IgD-negative memory B cell (primary cell): ENCODE results near the gene TSNAXIP1. TPM values are rescaled to one million over a fixed set of nuclear protein-coding genes. Genes with fewer than 3 reads are reported as not detected.
"Not testable (repeated sequence)": the region's sequence is repeated elsewhere in the genome, so short reads cannot be mapped to it uniquely, and the experiment has no call there.

ENCODE experiments used
- H3K27ac Mint-ChIP-seq, 3 donors: one replicate each; pipeline ENCODE4 v1.8.0; 2020 to 2022; ENCODE audit warnings: mild to moderate bottlenecking in 3 of 3, mixed read lengths in 3 of 3, moderate library complexity in 1 of 3
- H3K27me3 Mint-ChIP-seq: one replicate; pipeline ENCODE4 v1.8.0; 2021; ENCODE audit warnings: mixed read lengths
- H3K36me3 Mint-ChIP-seq: one replicate; pipeline ENCODE4 v1.8.0; 2020; ENCODE audit warnings: mild to moderate bottlenecking, mixed read lengths
- H3K4me1 Mint-ChIP-seq, 3 donors: one replicate each; pipeline ENCODE4 v1.8.0; 2020 to 2022; ENCODE audit warnings: mixed read lengths in 3 of 3, mild to moderate bottlenecking in 1 of 3
- H3K4me3 Mint-ChIP-seq, 4 donors: one replicate each; pipeline ENCODE4 v1.8.0; 2020 to 2022; ENCODE audit warnings: mild to moderate bottlenecking in 4 of 4, mixed read lengths in 4 of 4, moderate library complexity in 3 of 4
- H3K9me3 Mint-ChIP-seq, 3 donors: one replicate each; pipeline ENCODE4 v1.8.0; 2020 to 2021; ENCODE audit warnings: mixed read lengths in 3 of 3, mild to moderate bottlenecking in 1 of 3
- polyA plus RNA-seq: library from polyadenylated mRNA; unstranded; fragments of 300-500 nt; fragmentation: Illumina TruSeq; gene quantifications from one replicate; pipeline ENCODE4 v1.2.3, GENCODE V29; 2021

TSNAXIP1 gene
- polyA plus RNA-seq, 1 donor from 2014 or later, result not detected

- H3K27me3 Mint-ChIP-seq, result no peaks in the 10 kb centered on the region
- H3K9me3 Mint-ChIP-seq, result no peaks in the 10 kb centered on the region
- H3K4me3 Mint-ChIP-seq, result no peak overlapping the region
- H3K36me3 Mint-ChIP-seq, result no peaks in the 10 kb centered on the region
- no peak overlapping the region for H3K27ac Mint-ChIP-seq
- H3K4me1 Mint-ChIP-seq, result peaks cover 19 to 22% (median 22%) of the 10 kb centered on the region in 3 donors
Observed at GRCh38 chr16:67853670-67854069, 47.0 kb downstream of the TSNAXIP1 start.

- peaks cover 15 to 19% (median 18%) of the 10 kb centered on the region in 3 donors for H3K4me1 Mint-ChIP-seq
- H3K4me3 Mint-ChIP-seq, result no peak overlapping the region
- no peaks in the 10 kb centered on the region for H3K27me3 Mint-ChIP-seq
- no peaks in the 10 kb centered on the region for H3K9me3 Mint-ChIP-seq
- no peak overlapping the region for H3K27ac Mint-ChIP-seq
- no peaks in the 10 kb centered on the region for H3K36me3 Mint-ChIP-seq
Observed at GRCh38 chr16:67855789-67856188, 49.1 kb downstream of the TSNAXIP1 start.

GRCh38 chr16:67856927-67857546 is 50.3 kb downstream of the TSNAXIP1 start:
- Mint-ChIP-seq H3K4me3 (peak overlapping the region in 1 of 4 donors; percentile 49), H3K27me3 (no peaks in the 10 kb centered on the region), H3K4me1 (peaks cover 20 to 26% (median 21%) of the 10 kb centered on the region in 3 donors), H3K27ac (peak overlapping the region in 2 of 3 donors; percentile 10 to 76), H3K36me3 (no peaks in the 10 kb centered on the region), H3K9me3 (no peaks in the 10 kb centered on the region)

GRCh38 chr16:67857547-67858233 is 51.0 kb downstream of the TSNAXIP1 start:
- Mint-ChIP-seq H3K36me3 (no peaks in the 10 kb centered on the region), H3K27ac (peak overlapping the region in 1 of 3 donors; percentile 76), H3K4me1 (peaks cover 20 to 26% (median 21%) of the 10 kb centered on the region in 3 donors), H3K4me3 (no peak overlapping the region), H3K9me3 (no peaks in the 10 kb centered on the region), H3K27me3 (no peaks in the 10 kb centered on the region)

GRCh38 chr16:67858500-67858899 is 51.8 kb downstream of the TSNAXIP1 start:
- no peak overlapping the region for H3K4me3 Mint-ChIP-seq
- no peaks in the 10 kb centered on the region for H3K9me3 Mint-ChIP-seq
- no peaks in the 10 kb centered on the region for H3K36me3 Mint-ChIP-seq
- peak overlapping the region in 2 of 3 donors; percentile 17 to 67 for H3K27ac Mint-ChIP-seq
- H3K4me1 Mint-ChIP-seq, result peaks cover 20 to 26% (median 21%) of the 10 kb centered on the region in 3 donors
- no peaks in the 10 kb centered on the region for H3K27me3 Mint-ChIP-seq

GRCh38 chr16:67860589-67861398 is 54.1 kb downstream of the TSNAXIP1 start:
- H3K4me1 Mint-ChIP-seq, result peaks cover 16 to 26% (median 18%) of the 10 kb centered on the region in 3 donors
- H3K27ac Mint-ChIP-seq, result peak overlapping the region in 1 of 3 donors; percentile 48
- no peaks in the 10 kb centered on the region for H3K27me3 Mint-ChIP-seq
- H3K4me3 Mint-ChIP-seq, result no peak overlapping the region
- no peaks in the 10 kb centered on the region for H3K9me3 Mint-ChIP-seq
- H3K36me3 Mint-ChIP-seq, result no peaks in the 10 kb centered on the region

GRCh38 chr16:67861877-67862276 is 55.2 kb downstream of the TSNAXIP1 start:
- Mint-ChIP-seq H3K27ac (no peak overlapping the region), H3K27me3 (no peaks in the 10 kb centered on the region), H3K9me3 (no peaks in the 10 kb centered on the region), H3K4me3 (no peak overlapping the region), H3K4me1 (peaks cover 13 to 24% (median 16%) of the 10 kb centered on the region in 3 donors), H3K36me3 (no peaks in the 10 kb centered on the region)

GRCh38 chr16:67862623-67863583 is 56.2 kb downstream of the TSNAXIP1 start:
- H3K36me3 Mint-ChIP-seq, result no peaks in the 10 kb centered on the region
- H3K4me3 Mint-ChIP-seq, result no peak overlapping the region
- H3K4me1 Mint-ChIP-seq, result peaks cover 6 to 13% (median 9%) of the 10 kb centered on the region in 3 donors
- no peaks in the 10 kb centered on the region for H3K27me3 Mint-ChIP-seq
- H3K27ac Mint-ChIP-seq, result peak overlapping the region in 1 of 3 donors; percentile 81
- no peaks in the 10 kb centered on the region for H3K9me3 Mint-ChIP-seq

GRCh38 chr16:67864044-67864443 is 57.4 kb downstream of the TSNAXIP1 start:
- H3K9me3 Mint-ChIP-seq, H3K4me1 Mint-ChIP-seq, H3K27ac Mint-ChIP-seq, H3K4me3 Mint-ChIP-seq, H3K36me3 Mint-ChIP-seq, H3K27me3 Mint-ChIP-seq: not testable (repeated sequence)

GRCh38 chr16:67864594-67864993 is 57.9 kb downstream of the TSNAXIP1 start:
- Mint-ChIP-seq H3K36me3 (no peaks in the 10 kb centered on the region), H3K27ac (no peak overlapping the region), H3K9me3 (no peaks in the 10 kb centered on the region), H3K4me3 (no peak overlapping the region), H3K27me3 (no peaks in the 10 kb centered on the region), H3K4me1 (peaks cover 3 to 7% (median 6%) of the 10 kb centered on the region in 3 donors)

GRCh38 chr16:67865318-67865717 is 58.6 kb downstream of the TSNAXIP1 start:
- H3K4me3 Mint-ChIP-seq, result no peak overlapping the region

GRCh38 chr16:67868290-67868689 is 61.6 kb downstream of the TSNAXIP1 start:
- no peak overlapping the region for H3K27ac Mint-ChIP-seq
- peaks cover 2 to 6% (median 5%) of the 10 kb centered on the region in 3 donors for H3K4me1 Mint-ChIP-seq
- H3K27me3 Mint-ChIP-seq, result no peaks in the 10 kb centered on the region
- H3K36me3 Mint-ChIP-seq, result no peaks in the 10 kb centered on the region
- H3K9me3 Mint-ChIP-seq, result no peaks in the 10 kb centered on the region
- H3K4me3 Mint-ChIP-seq, result no peak overlapping the region

More at GRCh38 chr16:67865318-67865717, 58.6 kb downstream of the TSNAXIP1 start:
- Mint-ChIP-seq H3K36me3 (no peaks in the 10 kb centered on the region), H3K4me1 (peaks cover 3 to 7% (median 6%) of the 10 kb centered on the region in 3 donors), H3K27me3 (no peaks in the 10 kb centered on the region), H3K27ac (no peak overlapping the region), H3K9me3 (no peaks in the 10 kb centered on the region)

- Mint-ChIP-seq H3K36me3 (no peaks in the 10 kb centered on the region), H3K4me1 (peaks cover 12 to 16% (median 15%) of the 10 kb centered on the region in 3 donors), H3K27me3 (no peaks in the 10 kb centered on the region), H3K4me3 (no peak overlapping the region), H3K27ac (no peak overlapping the region), H3K9me3 (no peaks in the 10 kb centered on the region)
Observed at GRCh38 chr16:67869653-67870052, 63.0 kb downstream of the TSNAXIP1 start.

GRCh38 chr16:67871256-67871655 is 64.6 kb downstream of the TSNAXIP1 start:
- peak overlapping the region in 2 of 4 donors; percentile 90 to 91 for H3K4me3 Mint-ChIP-seq
- H3K27me3 Mint-ChIP-seq, result no peaks in the 10 kb centered on the region
- H3K4me1 Mint-ChIP-seq, result peaks cover 18 to 24% (median 23%) of the 10 kb centered on the region in 3 donors
- no peaks in the 10 kb centered on the region for H3K9me3 Mint-ChIP-seq
- H3K27ac Mint-ChIP-seq, result no peak overlapping the region
- no peaks in the 10 kb centered on the region for H3K36me3 Mint-ChIP-seq
